NB4 (cell line): ENCODE data around the gene VPS9D1.
"Not testable (repeated sequence)": the region's sequence is repeated elsewhere in the genome, so short reads cannot be mapped to it uniquely, and the experiment has no call there.

Experiments
- DNase-seq: peaks from one replicate; pipeline ENCODE4 v3.0.0; 2010; ENCODE audit warnings: low read depth
- H3K4me3 ChIP-seq: one replicate; pipeline ENCODE4 v1.5.1; 2011; ENCODE audit warnings: mild to moderate bottlenecking, low read depth, low read length, moderate library complexity
- MYC ChIP-seq: IDR thresholded peaks from 2 replicates; pipeline ENCODE4 v1.6.1; 2011; ENCODE audit warnings: low read depth, low read length
- POLR2A ChIP-seq: IDR thresholded peaks from 2 replicates; pipeline ENCODE4 v1.6.1; 2011; ENCODE audit warnings: mild to moderate bottlenecking; ENCODE audit not compliant: insufficient read length; ENCODE audit errors: extremely low read depth
- TF ChIP-seq, protein P1 (sequence below): IDR thresholded peaks from 2 replicates; pipeline ENCODE4 v1.6.1; 2011; ENCODE audit warnings: low read depth, low read length
- TF ChIP-seq, protein P2 (sequence below): IDR thresholded peaks from one replicate; pipeline ENCODE4 v1.5.1; 2012; ENCODE audit warnings: low read depth, low read length

VPS9D1 gene

DNA sequence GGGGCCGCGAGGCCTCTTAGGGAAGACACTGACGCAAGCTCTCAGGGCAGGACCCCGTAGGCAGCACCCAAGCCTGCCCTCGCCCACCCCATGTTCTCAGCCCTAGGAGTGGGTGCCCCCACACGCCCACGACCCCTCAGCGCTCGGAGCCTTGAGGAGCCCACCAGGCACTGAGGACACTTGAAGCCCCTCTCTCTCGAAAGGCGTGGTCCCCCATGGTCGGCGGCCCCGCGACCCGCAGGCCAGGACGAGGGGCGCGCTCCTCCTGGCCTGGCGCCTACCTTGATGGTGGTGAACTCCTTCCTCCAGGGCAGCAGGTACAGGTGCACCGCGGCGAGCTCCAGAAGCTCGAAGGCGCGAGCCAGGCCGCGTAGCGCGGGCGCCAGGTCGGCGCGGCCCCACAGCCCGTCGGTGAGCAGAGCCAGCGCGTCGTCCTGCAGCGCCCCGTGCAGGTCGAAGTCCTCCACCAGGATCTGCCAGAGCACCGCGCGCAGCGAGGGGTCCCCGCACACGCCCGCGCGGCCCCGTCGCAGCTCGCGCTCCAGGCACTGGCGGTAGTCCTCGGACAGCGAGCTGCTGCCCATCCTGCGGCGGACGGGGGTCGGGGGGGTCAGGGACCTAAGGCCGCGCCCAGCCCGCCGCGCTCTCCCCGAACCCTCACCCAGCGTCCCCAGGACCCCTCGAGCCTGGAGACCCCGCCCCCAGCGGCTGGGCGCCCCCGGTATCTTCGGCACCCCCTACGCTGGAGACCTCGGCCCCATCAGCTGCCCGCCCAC lies 19.9 kb downstream of the VPS9D1 start:
- TF ChIP-seq, protein P1, sequence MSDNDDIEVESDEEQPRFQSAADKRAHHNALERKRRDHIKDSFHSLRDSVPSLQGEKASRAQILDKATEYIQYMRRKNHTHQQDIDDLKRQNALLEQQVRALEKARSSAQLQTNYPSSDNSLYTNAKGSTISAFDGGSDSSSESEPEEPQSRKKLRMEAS: no peak
- TF ChIP-seq MYC (no peak), POLR2A (no peak)
- TF ChIP-seq, protein P2, sequence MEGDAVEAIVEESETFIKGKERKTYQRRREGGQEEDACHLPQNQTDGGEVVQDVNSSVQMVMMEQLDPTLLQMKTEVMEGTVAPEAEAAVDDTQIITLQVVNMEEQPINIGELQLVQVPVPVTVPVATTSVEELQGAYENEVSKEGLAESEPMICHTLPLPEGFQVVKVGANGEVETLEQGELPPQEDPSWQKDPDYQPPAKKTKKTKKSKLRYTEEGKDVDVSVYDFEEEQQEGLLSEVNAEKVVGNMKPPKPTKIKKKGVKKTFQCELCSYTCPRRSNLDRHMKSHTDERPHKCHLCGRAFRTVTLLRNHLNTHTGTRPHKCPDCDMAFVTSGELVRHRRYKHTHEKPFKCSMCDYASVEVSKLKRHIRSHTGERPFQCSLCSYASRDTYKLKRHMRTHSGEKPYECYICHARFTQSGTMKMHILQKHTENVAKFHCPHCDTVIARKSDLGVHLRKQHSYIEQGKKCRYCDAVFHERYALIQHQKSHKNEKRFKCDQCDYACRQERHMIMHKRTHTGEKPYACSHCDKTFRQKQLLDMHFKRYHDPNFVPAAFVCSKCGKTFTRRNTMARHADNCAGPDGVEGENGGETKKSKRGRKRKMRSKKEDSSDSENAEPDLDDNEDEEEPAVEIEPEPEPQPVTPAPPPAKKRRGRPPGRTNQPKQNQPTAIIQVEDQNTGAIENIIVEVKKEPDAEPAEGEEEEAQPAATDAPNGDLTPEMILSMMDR: no peak
- DNase-seq: peak; percentile 60
- H3K4me3 ChIP-seq: peak overlapping the region; percentile 49

DNA sequence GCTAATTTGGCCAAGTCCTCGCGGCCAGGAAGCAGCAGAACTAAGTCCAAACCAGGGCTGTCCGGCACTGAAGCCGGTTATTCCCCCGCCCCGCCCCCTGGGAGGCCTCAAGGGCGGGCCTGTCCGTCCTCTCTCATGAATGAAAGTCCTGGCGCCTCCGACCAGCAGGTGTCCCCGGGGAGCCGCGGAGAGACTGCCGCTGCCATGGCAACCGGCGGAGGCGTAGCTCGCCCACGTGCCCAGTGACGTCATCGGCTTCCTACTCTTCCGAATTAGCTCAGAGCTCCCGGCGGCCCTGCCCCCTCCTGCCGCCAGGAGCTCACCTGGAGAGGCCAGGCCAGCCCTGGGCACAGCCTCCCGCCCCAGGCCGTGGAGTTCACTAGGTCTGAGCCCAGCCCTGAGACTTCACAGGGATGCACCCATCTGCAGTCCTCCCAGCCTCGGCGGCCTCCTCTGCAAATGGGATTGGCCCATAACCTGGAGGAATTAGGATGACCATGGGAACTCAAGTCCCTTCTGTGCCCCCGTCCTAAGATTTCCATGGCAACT lies 20.5 kb downstream of the VPS9D1 start:
- DNase-seq: peak; percentile 95

DNA sequence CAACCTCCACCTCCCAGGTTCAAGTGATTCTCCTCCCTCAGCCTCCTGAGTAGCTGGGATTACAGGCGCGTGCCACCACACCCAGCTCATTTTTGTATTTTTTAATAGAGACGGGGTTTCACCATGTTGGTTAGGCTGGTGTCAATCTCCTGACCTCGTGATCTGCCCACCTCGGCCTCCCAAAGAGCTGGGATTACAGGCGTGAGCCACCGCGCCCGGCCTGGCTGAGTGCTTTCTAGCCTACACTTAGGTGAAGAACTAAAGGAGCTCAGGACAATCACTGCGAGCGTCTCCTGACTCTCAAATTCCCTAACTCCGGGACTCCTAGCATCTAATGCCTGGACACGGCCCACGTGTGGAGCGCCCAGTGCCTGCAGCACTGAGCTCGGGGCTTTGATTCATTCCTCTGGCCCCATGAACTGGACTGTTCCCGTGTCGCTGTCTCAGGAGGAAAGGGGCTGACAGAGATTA lies 21.0 kb downstream of the VPS9D1 start:
- not testable (repeated sequence) for DNase-seq, H3K4me3 ChIP-seq

More for the DNA sequence above, 20.5 kb downstream of the VPS9D1 start:
- no peak overlapping the region for H3K4me3 ChIP-seq
- TF ChIP-seq POLR2A: no peak
- TF ChIP-seq, protein P2: peak; percentile 8
- TF ChIP-seq, protein P1: peak; percentile 96
- TF ChIP-seq MYC: peak; percentile 78

DNA sequence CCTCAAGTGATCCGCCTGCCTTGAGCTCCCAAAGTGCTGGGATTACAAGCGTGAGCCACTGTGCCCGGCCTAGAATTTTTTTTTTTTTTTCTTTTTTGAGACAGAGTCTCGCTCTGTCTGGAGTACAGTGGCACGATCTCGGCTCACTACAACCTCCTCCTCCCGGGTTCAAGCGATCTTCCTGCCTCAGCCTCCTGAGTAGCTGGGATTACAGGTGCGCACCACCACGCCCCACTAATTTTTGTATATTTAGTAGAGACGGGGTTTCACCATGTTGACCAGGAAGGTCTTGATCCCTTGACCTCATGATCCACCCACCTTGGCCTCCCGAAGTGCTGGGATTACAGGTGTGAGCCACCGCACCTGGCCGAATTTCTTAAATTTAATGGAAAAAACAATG lies 22.0 kb downstream of the VPS9D1 start:
- H3K4me3 ChIP-seq, DNase-seq: not testable (repeated sequence)

DNA sequence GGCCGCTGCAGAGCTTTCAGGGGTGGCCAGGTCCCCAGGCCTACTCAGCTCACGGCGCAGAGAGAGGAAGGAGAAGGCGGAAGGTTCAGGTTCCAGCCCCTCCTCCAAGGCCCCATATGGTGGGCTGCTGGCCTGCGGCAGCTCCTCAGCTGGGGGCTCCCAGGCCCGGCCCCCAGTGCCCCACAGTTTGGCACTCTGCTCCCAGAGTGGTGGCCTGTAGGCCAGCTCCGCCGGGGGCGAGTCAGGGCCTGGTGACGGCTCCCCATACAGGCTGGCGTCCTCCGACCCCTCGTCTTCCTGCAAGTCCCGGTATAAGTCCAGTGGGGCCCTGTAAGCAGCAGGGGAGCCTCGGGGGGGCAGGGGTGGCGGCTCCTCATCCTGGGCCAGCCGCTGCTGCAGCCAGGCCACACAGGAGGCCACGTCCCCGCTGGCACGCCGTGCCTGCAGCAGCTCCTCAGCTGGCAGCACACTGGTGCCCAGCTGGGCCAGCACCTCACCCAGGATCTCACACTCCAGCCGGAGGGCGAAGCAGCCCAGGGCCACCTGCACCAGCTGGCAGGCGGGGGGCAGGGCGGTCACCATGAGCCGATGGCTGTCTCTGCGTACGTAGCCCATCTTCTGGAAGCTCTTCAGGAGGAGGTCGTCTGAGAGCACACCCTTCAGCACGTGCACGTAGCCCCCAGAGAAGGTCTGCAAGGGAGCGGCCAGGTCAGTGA lies 22.9 kb downstream of the VPS9D1 start:
- DNase-seq: peak; percentile 21
- no peak overlapping the region for H3K4me3 ChIP-seq

DNA sequence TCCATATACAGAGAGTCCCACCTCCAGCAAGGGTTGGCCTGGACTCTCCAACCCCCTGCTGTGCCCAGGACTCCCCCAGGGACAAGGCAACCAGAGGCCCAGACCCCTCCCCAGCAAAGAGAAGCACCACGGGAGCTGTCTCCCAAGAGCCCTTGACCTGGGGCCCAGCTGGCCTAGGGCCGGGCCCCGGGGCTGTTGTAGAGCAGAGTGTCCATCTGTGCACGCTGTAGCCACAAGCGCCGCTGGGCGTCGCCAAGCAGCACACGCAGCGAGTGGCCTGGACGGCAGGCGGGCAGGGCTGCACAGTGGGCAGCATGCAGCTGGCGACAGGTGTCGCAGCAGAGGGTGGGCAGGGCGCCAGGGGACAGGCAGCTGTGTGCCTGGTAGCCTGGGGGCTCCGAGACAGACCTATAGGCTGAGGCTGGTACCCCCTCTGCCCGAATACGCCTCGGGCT lies 23.5 kb downstream of the VPS9D1 start:
- peak; percentile 14 for DNase-seq
- H3K4me3 ChIP-seq: no peak overlapping the region
- TF ChIP-seq, protein P2: no peak
- TF ChIP-seq POLR2A (no peak), MYC (no peak)
- TF ChIP-seq, protein P1: no peak

More for the DNA sequence above, 22.9 kb downstream of the VPS9D1 start:
- TF ChIP-seq, protein P2: no peak
- TF ChIP-seq POLR2A: no peak
- TF ChIP-seq, protein P1: no peak
- no peak for TF ChIP-seq MYC
